ENCODE measurements around the gene FGF9.

- TF ChIP-seq POLR2A (IDR thresholded peaks at IDR 0.05; ENCODE audit: low read depth, low read length) (no peak), POLR2AphosphoS5 (IDR thresholded peaks at IDR 0.05; ENCODE audit: low read depth, low read length) (no peak), TAF1 (IDR thresholded peaks at IDR 0.05; ENCODE audit: borderline replicate concordance, low read depth, low read length) (no peak)
Observed at GRCh38 chr13:21673539-21673788, 2.6 kb downstream of the FGF9 start.
